GM19324 (cell line): ENCODE measurements around the gene EPB41L4B.

Experiments used
- ATAC-seq: cut with Tn5 transposase; IDR thresholded peaks from one replicate; pipeline ENCODE4 v1.9.1; 2021; ENCODE audit warnings: mild to moderate bottlenecking, moderate library complexity; ENCODE audit not compliant: unreplicated experiment, low FRiP score

The EPB41L4B gene

GRCh38 chr9:109213285-109214121 lies 107.4 kb downstream of the EPB41L4B start:
- ATAC-seq, result no peak

GRCh38 chr9:109212768-109213167 lies 108.1 kb downstream of the EPB41L4B start:
- no peak for ATAC-seq

GRCh38 chr9:109206670-109207069 lies 114.2 kb downstream of the EPB41L4B start:
- no peak for ATAC-seq

GRCh38 chr9:109205526-109205925 lies 115.3 kb downstream of the EPB41L4B start:
- ATAC-seq, result no peak

GRCh38 chr9:109203761-109204360 lies 117.0 kb downstream of the EPB41L4B start:
- no peak for ATAC-seq

GRCh38 chr9:109199676-109200075 lies 121.2 kb downstream of the EPB41L4B start:
- no peak for ATAC-seq

GRCh38 chr9:109198736-109199382 lies 122.0 kb downstream of the EPB41L4B start:
- ATAC-seq, result no peak

DNA sequence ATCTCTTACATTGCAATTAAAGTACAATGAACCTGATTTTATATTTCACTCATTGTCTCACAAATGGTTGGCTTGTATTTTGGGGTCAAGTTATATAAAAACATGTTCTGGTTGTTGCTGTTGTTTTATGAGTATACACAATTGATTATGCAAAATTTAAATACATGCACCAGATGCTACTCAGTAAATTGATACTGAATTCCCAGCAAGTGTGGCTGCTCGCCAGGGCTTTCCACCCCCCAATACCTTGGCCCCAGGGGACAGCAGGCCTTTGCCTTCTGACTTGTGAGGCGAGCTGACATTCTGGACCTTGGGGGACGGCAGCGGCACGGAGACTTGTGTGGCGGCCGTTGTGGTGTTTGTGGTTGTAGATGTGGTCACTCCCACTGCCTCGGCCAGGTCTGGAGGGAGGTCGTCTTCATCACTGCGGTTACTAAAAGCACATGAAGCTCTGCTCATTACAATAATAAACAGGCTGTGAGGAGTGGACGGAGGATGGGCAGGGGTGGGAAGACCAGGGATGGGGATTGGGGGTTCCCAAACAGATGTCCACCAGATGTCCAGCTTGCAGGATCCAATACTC lies 126.8 kb downstream of the EPB41L4B start:
- no peak for ATAC-seq

DNA sequence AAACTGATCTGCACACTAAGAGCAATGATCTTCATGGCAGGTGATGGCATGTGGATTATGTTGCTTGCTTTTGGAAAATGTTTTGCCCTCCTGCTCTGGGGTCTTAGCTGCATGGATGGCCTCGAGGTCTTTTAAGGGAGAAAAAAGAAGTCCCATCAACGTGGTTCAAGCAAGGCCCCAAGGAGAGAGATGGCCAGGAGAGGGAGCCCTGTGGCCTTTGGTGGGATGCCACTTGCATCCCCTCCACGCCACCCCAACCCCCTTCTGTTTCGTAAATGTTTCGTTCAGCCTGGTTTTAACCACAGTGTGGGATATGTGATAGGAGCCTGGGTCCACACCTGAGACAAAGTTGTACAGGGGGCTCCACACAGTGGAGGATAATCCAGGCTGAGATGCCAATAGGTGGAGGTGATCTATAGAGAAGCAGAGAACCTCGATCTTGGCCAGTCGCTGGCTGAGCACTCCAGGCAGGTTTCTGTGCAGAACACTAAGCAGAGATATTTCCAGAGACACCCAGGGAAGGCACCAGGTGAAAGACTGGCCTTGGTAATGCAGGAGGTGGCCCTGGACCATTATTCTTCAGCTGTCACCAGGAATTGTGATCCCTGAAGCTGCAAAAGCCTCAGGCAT lies 128.0 kb downstream of the EPB41L4B start:
- ATAC-seq, result no peak

GRCh38 chr9:109191746-109192145 lies 129.1 kb downstream of the EPB41L4B start:
- no peak for ATAC-seq

- ATAC-seq, result no peak
Observed at GRCh38 chr9:109190151-109190550, 130.7 kb downstream of the EPB41L4B start.

- no peak for ATAC-seq
Observed at GRCh38 chr9:109186857-109187520, 133.9 kb downstream of the EPB41L4B start.

GRCh38 chr9:109182940-109183798 lies 137.7 kb downstream of the EPB41L4B start:
- ATAC-seq, result no peak

DNA sequence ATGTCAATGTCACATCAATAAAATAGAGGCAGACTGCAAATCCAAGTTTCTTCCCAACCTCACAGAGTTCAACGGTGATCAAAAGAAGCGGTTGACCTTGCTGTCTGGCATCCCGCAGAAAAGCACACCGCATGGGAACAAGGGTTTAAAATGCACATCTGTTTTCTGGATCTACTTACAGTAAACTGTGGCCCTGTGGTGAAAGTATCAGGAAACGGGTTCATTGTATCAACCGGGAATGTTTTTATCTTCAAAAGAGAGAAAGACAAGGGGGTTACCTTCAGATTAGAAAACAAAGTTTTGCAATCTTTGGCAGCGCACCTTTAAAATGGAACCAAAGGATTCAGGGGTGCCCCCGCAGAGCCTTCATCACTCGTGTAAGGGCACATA lies 138.3 kb downstream of the EPB41L4B start:
- no peak for ATAC-seq

GRCh38 chr9:109181284-109181683 lies 139.6 kb downstream of the EPB41L4B start:
- no peak for ATAC-seq

GRCh38 chr9:109179801-109180523 lies 140.9 kb downstream of the EPB41L4B start:
- ATAC-seq, result no peak

GRCh38 chr9:109176963-109177362 lies 143.9 kb downstream of the EPB41L4B start:
- ATAC-seq, result no peak

DNA sequence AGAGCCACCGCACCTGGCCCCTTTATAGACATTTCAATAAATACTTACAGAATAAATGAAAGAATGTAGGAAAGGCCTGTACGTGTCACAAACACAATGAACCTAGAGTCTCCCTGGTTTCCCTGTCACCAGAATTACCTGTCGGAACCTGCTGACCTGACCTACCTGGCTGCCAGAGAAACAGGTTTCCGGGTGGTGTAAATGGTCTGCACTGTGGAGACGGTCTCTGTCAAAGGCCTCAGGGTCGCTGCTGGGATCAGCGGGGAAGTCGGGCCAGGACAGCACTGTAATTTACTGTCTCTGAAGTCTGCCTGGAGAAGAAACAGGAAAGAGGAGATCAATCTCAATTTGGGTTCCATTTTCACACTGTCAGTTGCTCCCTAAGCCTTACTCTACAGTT lies 144.5 kb downstream of the EPB41L4B start:
- no peak for ATAC-seq

- no peak for ATAC-seq
Observed at GRCh38 chr9:109172935-109173334, 147.9 kb downstream of the EPB41L4B start.
